Choroid plexus epithelial cell (primary cell): ENCODE data around the gene GTF2F1.

Experiments
- DNase-seq: peaks from one replicate; pipeline ENCODE4 v3.0.0-alpha.2; 2010; ENCODE audit warnings: low read depth
- H3K4me3 ChIP-seq: 2 replicates; pipeline ENCODE4 v1.5.1; 2011; ENCODE audit warnings: low read depth, mild to moderate bottlenecking, control low read depth, low read length, moderate library complexity
- TF ChIP-seq, protein P1 (sequence below): conservative IDR thresholded peaks from 2 replicates; pipeline ENCODE4 v1.5.1; 2011; ENCODE audit warnings: low read depth, mild to moderate bottlenecking, control low read depth, inconsistent platforms, low read length, moderate library complexity

GTF2F1 gene

DNA sequence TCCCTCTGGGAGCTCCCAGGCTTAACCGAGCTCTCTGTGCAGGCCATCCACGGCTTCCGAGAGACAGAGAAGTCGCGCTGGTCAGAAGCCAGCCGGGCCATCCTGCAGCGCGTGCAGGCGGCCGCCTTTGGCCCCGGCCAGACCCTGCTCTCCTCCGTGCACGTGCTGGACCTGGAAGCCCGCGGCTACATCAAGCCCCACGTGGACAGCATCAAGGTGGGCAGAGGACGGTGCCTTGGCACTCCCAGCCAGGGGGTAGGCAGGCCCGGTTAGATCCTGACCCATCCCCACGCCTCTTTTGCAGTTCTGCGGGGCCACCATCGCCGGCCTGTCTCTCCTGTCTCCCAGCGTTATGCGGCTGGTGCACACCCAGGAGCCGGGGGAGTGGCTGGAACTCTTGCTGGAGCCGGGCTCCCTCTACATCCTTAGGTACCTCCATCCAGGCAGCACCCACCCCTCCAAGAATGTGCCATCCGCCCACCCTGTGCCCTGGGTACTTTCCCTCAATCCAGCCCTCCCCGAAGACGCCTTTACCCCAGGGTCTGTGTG, 18.7 kb downstream of the GTF2F1 start:
- DNase-seq = no peak

DNA sequence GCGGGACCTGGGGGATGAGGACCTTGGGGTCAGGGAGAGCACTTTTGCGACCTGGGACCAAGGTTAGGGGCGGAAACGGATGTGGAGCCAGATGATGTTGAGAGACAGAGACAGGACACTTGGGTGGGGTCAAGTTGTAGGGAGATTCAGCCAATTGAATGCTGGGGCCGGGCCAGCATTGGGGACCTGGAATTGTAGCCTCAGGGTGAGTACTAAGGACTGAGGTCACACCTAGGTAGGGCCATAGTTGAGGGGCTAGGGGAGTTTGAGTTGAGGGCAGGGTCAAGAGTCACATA, 19.2 kb downstream of the GTF2F1 start:
- TF ChIP-seq, protein P1, sequence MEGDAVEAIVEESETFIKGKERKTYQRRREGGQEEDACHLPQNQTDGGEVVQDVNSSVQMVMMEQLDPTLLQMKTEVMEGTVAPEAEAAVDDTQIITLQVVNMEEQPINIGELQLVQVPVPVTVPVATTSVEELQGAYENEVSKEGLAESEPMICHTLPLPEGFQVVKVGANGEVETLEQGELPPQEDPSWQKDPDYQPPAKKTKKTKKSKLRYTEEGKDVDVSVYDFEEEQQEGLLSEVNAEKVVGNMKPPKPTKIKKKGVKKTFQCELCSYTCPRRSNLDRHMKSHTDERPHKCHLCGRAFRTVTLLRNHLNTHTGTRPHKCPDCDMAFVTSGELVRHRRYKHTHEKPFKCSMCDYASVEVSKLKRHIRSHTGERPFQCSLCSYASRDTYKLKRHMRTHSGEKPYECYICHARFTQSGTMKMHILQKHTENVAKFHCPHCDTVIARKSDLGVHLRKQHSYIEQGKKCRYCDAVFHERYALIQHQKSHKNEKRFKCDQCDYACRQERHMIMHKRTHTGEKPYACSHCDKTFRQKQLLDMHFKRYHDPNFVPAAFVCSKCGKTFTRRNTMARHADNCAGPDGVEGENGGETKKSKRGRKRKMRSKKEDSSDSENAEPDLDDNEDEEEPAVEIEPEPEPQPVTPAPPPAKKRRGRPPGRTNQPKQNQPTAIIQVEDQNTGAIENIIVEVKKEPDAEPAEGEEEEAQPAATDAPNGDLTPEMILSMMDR = no peak
- H3K4me3 ChIP-seq = peak overlapping the region; percentile 62
- DNase-seq = no peak

More for the DNA sequence above, 18.7 kb downstream of the GTF2F1 start:
- no peak overlapping the region for H3K4me3 ChIP-seq
- TF ChIP-seq, protein P1 = no peak

DNA sequence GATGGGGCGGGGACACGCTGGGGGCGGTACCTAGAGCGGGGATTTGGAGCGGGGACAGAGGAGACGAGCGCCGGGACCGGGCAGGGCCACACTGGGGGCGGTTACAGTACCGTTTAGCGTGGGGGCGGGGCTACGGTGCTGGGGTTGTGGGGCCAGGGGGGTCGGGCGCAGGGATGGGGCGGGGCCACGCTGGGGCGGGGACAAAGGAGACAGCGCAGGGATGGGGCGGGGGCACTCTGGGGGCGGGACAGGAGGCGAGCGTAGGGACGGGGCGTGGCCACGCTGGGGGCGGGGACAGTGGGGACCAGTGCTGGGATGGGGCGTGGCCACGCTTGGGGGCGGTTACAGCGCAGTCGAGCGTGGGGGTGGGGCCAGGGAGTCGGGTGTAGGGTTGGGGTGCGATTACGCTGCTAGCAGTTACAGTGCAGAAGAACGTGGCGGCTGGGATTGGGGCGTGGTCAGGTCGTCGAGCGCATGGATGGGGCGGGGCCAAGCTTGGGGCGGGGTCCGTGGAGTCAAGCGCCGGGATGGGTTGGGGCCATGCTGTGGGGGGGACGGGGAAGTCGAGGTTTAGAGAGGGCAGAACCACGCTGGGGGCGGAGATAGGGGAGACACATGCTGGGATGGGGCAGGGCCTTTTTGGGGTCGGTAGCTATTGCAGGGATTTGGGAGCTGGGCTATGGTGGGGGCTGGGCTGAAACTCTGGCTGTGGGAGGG, 19.7 kb downstream of the GTF2F1 start:
- TF ChIP-seq, protein P1 = no peak
- peak; percentile 99 for DNase-seq
- H3K4me3 ChIP-seq = peak overlapping the region; percentile 93

DNA sequence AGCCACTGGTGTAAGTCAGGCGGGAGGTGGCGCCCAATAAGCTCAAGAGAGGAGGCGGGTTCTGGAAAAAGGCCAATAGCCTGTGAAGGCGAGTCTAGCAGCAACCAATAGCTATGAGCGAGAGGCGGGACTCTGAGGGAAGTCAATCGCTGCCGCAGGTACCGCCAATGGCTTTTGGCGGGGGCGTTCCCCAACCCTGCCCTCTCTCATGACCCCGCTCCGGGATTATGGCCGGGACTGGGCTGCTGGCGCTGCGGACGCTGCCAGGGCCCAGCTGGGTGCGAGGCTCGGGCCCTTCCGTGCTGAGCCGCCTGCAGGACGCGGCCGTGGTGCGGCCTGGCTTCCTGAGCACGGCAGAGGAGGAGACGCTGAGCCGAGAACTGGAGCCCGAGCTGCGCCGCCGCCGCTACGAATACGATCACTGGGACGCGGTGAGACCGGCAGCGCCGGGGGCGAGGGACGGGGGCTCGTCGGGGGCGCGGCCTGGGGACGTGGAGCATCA, 20.3 kb downstream of the GTF2F1 start, which contains the start of gene ALKBH7:
Gene ALKBH7, plus strand, starts transcription at position 201 of the 502 bp plus-strand sequence. Its CDS starts 27 bp downstream, at position 228.
- TF ChIP-seq, protein P1 = peak; percentile 8

DNA sequence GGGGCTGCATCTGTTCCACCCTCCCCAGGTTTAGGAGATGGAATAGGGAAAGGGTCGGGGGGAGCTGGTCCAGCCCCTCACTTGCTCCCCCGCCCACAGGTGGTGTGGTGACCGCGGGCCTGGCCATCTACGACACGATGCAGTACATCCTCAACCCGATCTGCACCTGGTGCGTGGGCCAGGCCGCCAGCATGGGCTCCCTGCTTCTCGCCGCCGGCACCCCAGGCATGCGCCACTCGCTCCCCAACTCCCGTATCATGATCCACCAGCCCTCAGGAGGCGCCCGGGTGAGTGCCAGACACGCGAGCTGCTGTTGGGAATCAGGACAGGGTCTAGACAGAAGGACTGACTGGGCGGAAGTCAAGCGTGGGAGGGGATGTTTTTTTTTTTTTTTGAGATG, 28.6 kb downstream of the GTF2F1 start:
- DNase-seq = no peak
- H3K4me3 ChIP-seq = no peak overlapping the region
- TF ChIP-seq, protein P1 = no peak

More for the DNA sequence above, 20.3 kb downstream of the GTF2F1 start, which contains the start of gene ALKBH7:
- peak within 1 kb of the TSS; percentile 93 for H3K4me3 ChIP-seq
- peak; percentile 100 for DNase-seq

DNA sequence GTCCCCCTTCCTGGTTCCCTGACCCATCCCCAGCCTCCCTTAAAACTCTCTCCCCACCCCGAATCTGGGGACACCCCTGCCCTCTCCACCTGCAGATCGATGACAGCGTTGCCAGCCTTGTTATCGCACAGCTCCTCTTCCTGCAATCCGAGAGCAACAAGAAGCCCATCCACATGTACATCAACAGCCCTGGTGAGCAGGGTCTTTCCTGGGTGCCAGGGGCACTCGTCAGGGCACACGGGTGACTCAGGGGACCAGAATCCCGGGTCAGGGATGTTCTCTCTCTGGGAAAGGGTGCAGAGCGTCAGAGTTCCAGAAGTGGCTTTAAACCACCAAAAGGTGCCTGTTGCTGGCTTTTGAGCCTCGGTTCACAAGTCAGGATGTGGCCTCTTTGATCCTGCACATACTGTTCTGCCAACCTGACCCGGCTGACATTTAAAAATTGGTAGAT, 30.6 kb downstream of the GTF2F1 start:
- peak overlapping the region; percentile 87 for H3K4me3 ChIP-seq
- no peak for DNase-seq
- TF ChIP-seq, protein P1 = no peak
